ENCODE data around the gene MRGPRG. TPM values are rescaled to one million over a fixed set of nuclear protein-coding genes. Genes with fewer than 3 reads are reported as not detected.

The MRGPRG gene
- total and polyA plus RNA-seq, 7 donors: not detected

DNA sequence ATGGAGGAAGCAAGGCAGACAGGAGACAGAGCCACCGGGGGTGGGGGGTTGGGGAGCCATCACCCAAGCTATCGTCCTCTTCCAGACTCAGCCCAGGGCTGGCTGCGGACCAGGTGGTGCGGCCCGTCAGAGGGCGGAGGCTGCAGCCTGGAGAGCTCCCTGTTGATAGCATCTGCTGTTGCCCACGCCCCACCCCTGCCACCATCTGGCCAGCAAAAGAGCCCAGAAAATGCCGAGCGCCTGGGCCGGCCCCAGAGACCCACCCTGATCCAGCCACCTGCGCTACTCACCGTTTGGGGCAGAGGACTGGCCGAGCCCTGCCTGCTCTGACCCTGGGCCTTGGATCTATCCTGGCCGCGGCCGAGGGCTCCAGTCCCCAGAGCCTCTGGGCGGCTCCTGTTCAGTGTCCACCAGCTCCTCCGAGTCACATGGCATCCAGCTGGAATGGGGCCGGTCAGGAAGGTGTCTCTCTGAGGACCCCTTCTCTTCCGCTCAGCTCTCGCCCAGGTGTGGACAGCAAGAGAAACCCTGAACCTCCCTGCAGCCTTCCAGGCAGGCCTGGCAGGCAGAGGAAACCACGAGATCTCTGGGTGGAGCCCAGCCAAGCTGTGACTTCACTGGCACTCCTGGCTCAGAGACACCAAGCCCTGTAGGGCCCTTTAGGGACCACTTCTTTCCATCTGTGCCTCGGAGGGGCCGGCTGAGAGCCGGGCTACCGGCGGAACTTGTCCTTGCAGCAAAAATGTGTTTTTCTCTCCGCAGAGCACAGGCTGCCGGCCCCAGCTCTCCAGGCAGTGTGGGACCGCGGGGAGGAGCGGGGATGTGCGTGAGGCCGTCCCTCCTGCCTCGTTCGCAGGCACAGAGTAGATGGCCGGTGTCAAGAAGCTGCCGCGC, 13.5 kb upstream of the MRGPRG start, which contains the start of gene MRGPRE:
Gene MRGPRE (minus strand): TSS at position 567 of the 894 bp plus-strand sequence. CDS start 3,618 bp downstream, outside the sequence.
- WGBS, 2 donors: 39 to 68% methylated on average over 39 of the region's 39 CpGs
- H3K4me3 ChIP-seq: peak within 1 kb of the TSS in 3 of 4 donors; percentile 12 to 26 (median 22)
- no peak for TF ChIP-seq POLR2A (IDR thresholded peaks at IDR 0.05)
- no peak for TF ChIP-seq POLR2AphosphoS5 (IDR thresholded peaks at IDR 0.05)
- TF ChIP-seq, protein P1, sequence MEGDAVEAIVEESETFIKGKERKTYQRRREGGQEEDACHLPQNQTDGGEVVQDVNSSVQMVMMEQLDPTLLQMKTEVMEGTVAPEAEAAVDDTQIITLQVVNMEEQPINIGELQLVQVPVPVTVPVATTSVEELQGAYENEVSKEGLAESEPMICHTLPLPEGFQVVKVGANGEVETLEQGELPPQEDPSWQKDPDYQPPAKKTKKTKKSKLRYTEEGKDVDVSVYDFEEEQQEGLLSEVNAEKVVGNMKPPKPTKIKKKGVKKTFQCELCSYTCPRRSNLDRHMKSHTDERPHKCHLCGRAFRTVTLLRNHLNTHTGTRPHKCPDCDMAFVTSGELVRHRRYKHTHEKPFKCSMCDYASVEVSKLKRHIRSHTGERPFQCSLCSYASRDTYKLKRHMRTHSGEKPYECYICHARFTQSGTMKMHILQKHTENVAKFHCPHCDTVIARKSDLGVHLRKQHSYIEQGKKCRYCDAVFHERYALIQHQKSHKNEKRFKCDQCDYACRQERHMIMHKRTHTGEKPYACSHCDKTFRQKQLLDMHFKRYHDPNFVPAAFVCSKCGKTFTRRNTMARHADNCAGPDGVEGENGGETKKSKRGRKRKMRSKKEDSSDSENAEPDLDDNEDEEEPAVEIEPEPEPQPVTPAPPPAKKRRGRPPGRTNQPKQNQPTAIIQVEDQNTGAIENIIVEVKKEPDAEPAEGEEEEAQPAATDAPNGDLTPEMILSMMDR (IDR thresholded peaks at IDR 0.05): no peak
- TF ChIP-seq EP300 (IDR thresholded peaks at IDR 0.05): no peak
- no peak within 1 kb of the TSS for H3K27ac ChIP-seq
- intact Hi-C loops (cut with DNase I): no loop called here
- DNase-seq: peak; percentile 61
- H3K36me3 ChIP-seq: no peaks in the 10 kb centered on the region
- H3K9me3 ChIP-seq: no peaks in the 10 kb centered on the region
- H3K27me3 ChIP-seq: peaks cover 0 to 14% (median 0%) of the 10 kb centered on the region in 3 donors
- peaks cover 0 to 10% (median 0%) of the 10 kb centered on the region in 4 donors for H3K4me1 ChIP-seq

DNA sequence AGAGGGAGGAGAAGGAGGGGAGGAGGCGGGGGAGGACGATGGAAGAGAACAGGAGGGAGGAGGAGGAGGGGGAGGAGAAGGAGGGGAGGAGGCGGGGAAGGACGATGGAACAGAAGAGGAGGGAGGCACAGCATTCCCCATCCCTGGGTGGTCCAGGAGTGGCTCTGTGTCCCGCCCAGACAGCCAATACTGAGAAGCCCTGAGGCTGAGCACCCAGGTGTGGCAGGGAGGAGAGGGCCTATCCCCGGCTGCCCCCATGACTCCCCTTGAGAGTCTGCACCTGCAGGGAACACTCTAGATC, 12.9 kb upstream of the MRGPRG start:
- Histone ChIP-seq H3K36me3 (no peaks in the 10 kb centered on the region), H3K27me3 (peaks cover 0 to 14% (median 0%) of the 10 kb centered on the region in 3 donors), H3K9me3 (no peaks in the 10 kb centered on the region), H3K27ac (no peak overlapping the region), H3K4me3 (peak overlapping the region in 2 of 4 donors; percentile 12 to 26), H3K4me1 (peaks cover 0 to 10% (median 0%) of the 10 kb centered on the region in 4 donors)
- no peak for DNase-seq
- TF ChIP-seq POLR2A (IDR thresholded peaks at IDR 0.05) (no peak), EP300 (IDR thresholded peaks at IDR 0.05) (no peak), POLR2AphosphoS5 (IDR thresholded peaks at IDR 0.05) (no peak)
- TF ChIP-seq, protein P1 (IDR thresholded peaks at IDR 0.05): no peak
- WGBS, 2 donors: 42 to 78% methylated on average over 6 of the region's 6 CpGs
- intact Hi-C loops (cut with DNase I): no loop called here

DNA sequence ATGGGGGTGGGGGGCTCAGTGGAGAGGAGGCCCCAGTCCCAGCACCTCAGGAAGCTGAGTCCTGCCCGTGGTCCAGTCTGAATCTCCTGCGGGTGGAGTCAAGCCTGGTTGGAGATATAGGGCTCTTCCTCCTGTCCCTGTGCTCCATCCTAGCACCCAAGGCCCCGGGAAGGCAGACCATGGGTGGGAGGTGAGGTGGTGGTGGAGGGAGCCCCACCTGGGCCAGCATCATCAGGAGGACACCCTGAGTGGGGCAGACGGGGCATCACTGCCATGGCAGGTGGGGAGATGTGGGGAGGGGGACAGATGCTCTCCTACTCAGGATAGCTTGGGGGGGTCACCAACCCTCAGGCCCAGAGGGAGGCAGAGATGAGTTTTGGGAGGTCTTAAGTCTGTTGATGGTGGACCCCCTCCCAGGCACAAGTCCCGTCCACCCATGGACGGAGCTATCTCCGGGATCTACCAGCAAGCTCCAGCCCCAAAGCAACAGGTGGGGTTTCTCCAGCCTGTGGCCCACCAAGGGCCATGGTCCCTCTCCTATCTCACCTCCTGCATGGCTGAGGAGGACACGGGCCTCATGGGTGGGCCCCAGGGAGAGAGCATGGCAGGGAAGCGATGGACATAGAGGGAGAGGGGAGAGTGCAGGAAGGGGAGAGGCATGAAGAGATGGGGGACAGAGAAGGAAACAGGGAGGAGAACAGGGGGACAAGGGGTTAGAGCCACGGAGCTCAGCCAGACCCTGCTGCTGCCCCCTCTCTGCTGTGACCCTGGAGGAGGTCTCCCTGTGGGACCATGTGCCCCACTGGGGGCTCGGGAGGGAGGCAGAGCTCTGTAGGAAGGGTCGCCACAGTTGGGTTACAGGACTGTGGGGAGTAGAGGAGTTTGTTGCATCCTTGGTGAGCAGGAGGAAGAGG, 12.3 kb upstream of the MRGPRG start:
- H3K27ac ChIP-seq: no peak overlapping the region
- DNase-seq: peak; percentile 52
- no peaks in the 10 kb centered on the region for H3K9me3 ChIP-seq
- H3K4me3 ChIP-seq: no peak overlapping the region
- WGBS, 2 donors: 70 to 83% methylated on average over 12 of the region's 12 CpGs
- H3K4me1 ChIP-seq: peaks cover 0 to 10% (median 0%) of the 10 kb centered on the region in 4 donors
- no peaks in the 10 kb centered on the region for H3K36me3 ChIP-seq
- intact Hi-C loops (cut with DNase I): no loop called here
- peaks cover 0 to 14% (median 0%) of the 10 kb centered on the region in 3 donors for H3K27me3 ChIP-seq
- no peak for TF ChIP-seq POLR2A (IDR thresholded peaks at IDR 0.05)

DNA sequence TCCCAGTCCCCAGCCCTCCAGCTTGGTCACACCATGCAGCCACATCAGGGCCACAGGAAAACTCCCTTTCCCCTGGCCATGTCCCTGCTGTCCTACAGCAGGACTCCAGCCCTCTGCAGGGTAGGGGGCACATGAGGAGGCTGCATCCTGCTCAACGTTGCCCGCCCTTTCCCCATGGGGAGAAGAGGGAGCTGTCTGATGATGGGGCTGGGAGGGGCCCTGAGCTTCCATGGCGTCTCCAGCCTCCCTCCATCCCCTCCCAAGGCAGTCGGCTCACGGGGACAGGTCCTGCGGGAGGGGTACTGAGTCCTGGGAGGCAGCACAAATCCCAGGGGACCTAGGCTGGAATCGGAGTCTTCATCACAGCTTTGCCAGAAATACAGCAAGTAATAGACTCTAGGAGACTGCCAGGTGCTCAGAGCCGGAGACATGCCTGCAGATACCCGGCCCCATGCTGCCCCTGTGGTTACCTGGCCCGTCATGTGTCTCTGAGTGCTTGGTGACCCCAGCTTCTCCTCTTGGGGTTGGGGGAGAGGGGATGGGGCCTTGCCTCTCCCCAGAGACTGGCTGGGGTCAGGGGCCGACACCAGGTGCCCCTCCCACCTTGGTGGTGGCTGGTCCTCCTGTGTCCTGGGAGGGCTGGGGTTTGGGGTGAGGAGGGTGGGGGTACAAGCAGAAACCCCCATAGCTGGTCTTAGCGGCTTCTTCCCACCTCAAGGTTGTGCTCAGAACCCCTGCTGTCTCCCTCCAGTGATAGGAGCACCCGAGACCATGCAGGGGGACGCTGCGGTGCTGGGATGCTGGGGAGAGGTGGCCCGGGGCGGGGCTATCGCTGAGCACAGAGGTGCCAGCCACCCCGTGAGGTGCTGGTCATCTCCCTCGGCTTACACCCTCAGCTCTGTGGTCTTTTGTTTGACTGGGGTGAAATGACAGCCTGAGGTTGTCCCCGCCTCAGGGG, 11.3 kb upstream of the MRGPRG start:
- TF ChIP-seq POLR2A (IDR thresholded peaks at IDR 0.05) (no peak), POLR2AphosphoS5 (IDR thresholded peaks at IDR 0.05) (no peak), EP300 (IDR thresholded peaks at IDR 0.05) (no peak)
- TF ChIP-seq, protein P1 (IDR thresholded peaks at IDR 0.05): no peak
- Histone ChIP-seq H3K9me3 (no peaks in the 10 kb centered on the region), H3K4me3 (no peak overlapping the region), H3K27me3 (peaks cover 0 to 14% (median 0%) of the 10 kb centered on the region in 3 donors), H3K36me3 (no peaks in the 10 kb centered on the region), H3K4me1 (peaks cover 0 to 10% (median 0%) of the 10 kb centered on the region in 4 donors), H3K27ac (no peak overlapping the region)
- 76 to 85% methylated on average over 21 of the region's 21 CpGs for WGBS, 2 donors
- intact Hi-C loops (cut with DNase I): no loop called here
- DNase-seq: no peak
